ENCODE data around the gene AMPD2.

AMPD2 gene

GRCh38 chr1:109630081-109630897 lies 10.7 kb downstream of the AMPD2 start:
- TF ChIP-seq CTCF (IDR thresholded peaks at IDR 0.05): no peak
- peak; percentile 58 for DNase-seq
- no peaks in the 10 kb centered on the region for H3K9me3 Mint-ChIP-seq
- H3K4me3 Mint-ChIP-seq: no peak overlapping the region
- H3K27me3 Mint-ChIP-seq (ENCODE audit: low read depth, poor library complexity): no peaks in the 10 kb centered on the region
- peaks cover 24% of the 10 kb centered on the region for H3K4me1 Mint-ChIP-seq
- H3K27ac Mint-ChIP-seq: no peak overlapping the region
- peaks cover 38% of the 10 kb centered on the region for H3K36me3 Mint-ChIP-seq (ENCODE audit: low read depth)

GRCh38 chr1:109630898-109631512 lies 11.4 kb downstream of the AMPD2 start:
- H3K27ac Mint-ChIP-seq: no peak overlapping the region
- no peak for DNase-seq

GRCh38 chr1:109631513-109632505 lies 12.2 kb downstream of the AMPD2 start:
- TF ChIP-seq CTCF (IDR thresholded peaks at IDR 0.05): no peak
- Mint-ChIP-seq H3K4me3 (no peak overlapping the region), H3K4me1 (peaks cover 28% of the 10 kb centered on the region), H3K9me3 (no peaks in the 10 kb centered on the region), H3K27ac (no peak overlapping the region), H3K36me3 (ENCODE audit: low read depth) (peaks cover 33% of the 10 kb centered on the region), H3K27me3 (ENCODE audit: low read depth, poor library complexity) (no peaks in the 10 kb centered on the region)
- DNase-seq: no peak

More at GRCh38 chr1:109630898-109631512, 11.4 kb downstream of the AMPD2 start:
- H3K4me1 Mint-ChIP-seq: peaks cover 20% of the 10 kb centered on the region
- H3K36me3 Mint-ChIP-seq (ENCODE audit: low read depth): peaks cover 36% of the 10 kb centered on the region
- TF ChIP-seq CTCF (IDR thresholded peaks at IDR 0.05): no peak
- H3K4me3 Mint-ChIP-seq: no peak overlapping the region
- no peaks in the 10 kb centered on the region for H3K9me3 Mint-ChIP-seq
- no peaks in the 10 kb centered on the region for H3K27me3 Mint-ChIP-seq (ENCODE audit: low read depth, poor library complexity)

GRCh38 chr1:109632671-109633346 lies 13.2 kb downstream of the AMPD2 start:
- DNase-seq: no peak
- H3K27ac Mint-ChIP-seq: peak overlapping the region; percentile 66
- H3K9me3 Mint-ChIP-seq: no peaks in the 10 kb centered on the region
- H3K27me3 Mint-ChIP-seq (ENCODE audit: low read depth, poor library complexity): no peaks in the 10 kb centered on the region
- H3K36me3 Mint-ChIP-seq (ENCODE audit: low read depth): peaks cover 28% of the 10 kb centered on the region
- TF ChIP-seq CTCF (IDR thresholded peaks at IDR 0.05): no peak
- peaks cover 24% of the 10 kb centered on the region for H3K4me1 Mint-ChIP-seq
- no peak overlapping the region for H3K4me3 Mint-ChIP-seq

- H3K4me3 Mint-ChIP-seq: no peak overlapping the region
These were observed 14.7 kb downstream of the AMPD2 start for GRCh38 chr1:109634292-109634691.

More at GRCh38 chr1:109634292-109634691, 14.7 kb downstream of the AMPD2 start:
- no peak for DNase-seq
- H3K27ac Mint-ChIP-seq: no peak overlapping the region
- peaks cover 3% of the 10 kb centered on the region for H3K27me3 Mint-ChIP-seq (ENCODE audit: low read depth, poor library complexity)
- H3K9me3 Mint-ChIP-seq: no peaks in the 10 kb centered on the region
- H3K36me3 Mint-ChIP-seq (ENCODE audit: low read depth): peaks cover 20% of the 10 kb centered on the region
- H3K4me1 Mint-ChIP-seq: peaks cover 19% of the 10 kb centered on the region
- TF ChIP-seq CTCF (IDR thresholded peaks at IDR 0.05): no peak

Data from nephron progenitor cell (in vitro differentiated cells).